GM12878 (cell line): ENCODE data around the gene WDR13. TPM values are rescaled to one million over a fixed set of nuclear protein-coding genes. Genes with fewer than 3 reads are reported as not detected.
A peak's percentile ranks its signal among the peaks of the same experiment; 100 is the strongest.

Source experiments
- ATAC-seq: fragments of 200-7000 bp; cut with Tn5 transposase; 3 replicates; pipeline ENCODE4 v1.9.1; 2020; ENCODE audit warnings: mild to moderate bottlenecking, moderate library complexity
- BruUV-seq: library from RNA; stranded (reverse); fragments of 400-500 nt; replicated peaks from 2 replicates; lab custom pipeline; 2021; lab: Mats Ljungman, UMichigan
- CTCF ChIA-PET: fragments of 300-600 bp; sonication (Branson Sonifier 250); formaldehyde crosslinking; extraction: SDS; loops from one replicate; lab custom pipeline; 2021; ENCODE audit warnings: inconsistent platforms; lab: Yijun Ruan, JAX
- POLR2A ChIA-PET: fragments of 350-600 bp; formaldehyde crosslinking; extraction: SDS; loops from one replicate; lab custom pipeline; 2021; ENCODE audit warnings: inconsistent platforms; lab: Charles Lee
- RAD21 ChIA-PET: fragments of 300-600 bp; sonication (Branson Sonifier 250); formaldehyde crosslinking; loops from one replicate; lab custom pipeline; 2023; ENCODE audit warnings: antibody characterized with exemption; ENCODE audit not compliant: unreplicated experiment; lab: Charles Lee
- SMC1A ChIA-PET: fragments of 300-600 bp; sonication (Branson Sonifier 250); formaldehyde crosslinking; loops from one replicate; lab custom pipeline; 2023; ENCODE audit not compliant: unreplicated experiment, uncharacterized antibody; lab: Charles Lee
- DNase-seq: peaks from one replicate; pipeline ENCODE4 v3.0.0-alpha.2; 2011; ENCODE audit warnings: low read depth, low spot score
- FAIRE-seq: peaks from 3 replicates; lab custom pipeline; 2011; peaks lifted over from hg19 to GRCh38; lab: Jason Lieb, UNC
- H2AFZ ChIP-seq: 2 replicates; pipeline ENCODE4 v1.6.0; 2011; ENCODE audit warnings: low read depth, low read length, control low read depth; ENCODE audit not compliant: control insufficient read depth
- H3K27ac ChIP-seq: 2 replicates; pipeline ENCODE4 v1.5.1; 2011; ENCODE audit warnings: control low read depth; ENCODE audit not compliant: control insufficient read depth, insufficient read depth
- H3K27me3 ChIP-seq, 2 experiments: replicated peaks in 1 of 2; 2 replicates each; pipeline versions ENCODE4 v1.6.0 to v1.6.1; 2011; ENCODE audit warnings: low read length in 1 of 2; ENCODE audit not compliant: control insufficient read depth in 2 of 2, insufficient read depth in 2 of 2
- H3K36me3 ChIP-seq, 2 experiments: 2 replicates each; pipeline ENCODE4 v1.5.1; 2011; ENCODE audit warnings: low read length in 1 of 2; ENCODE audit not compliant: control insufficient read depth in 2 of 2, insufficient read depth in 2 of 2
- H3K4me1 ChIP-seq: 2 replicates; pipeline ENCODE4 v1.6.1; 2011; ENCODE audit warnings: mild to moderate bottlenecking, low read length, moderate library complexity, mixed read lengths; ENCODE audit not compliant: control insufficient read depth, insufficient read depth
- H3K4me2 ChIP-seq: 2 replicates; pipeline ENCODE4 v1.6.0; 2011; ENCODE audit warnings: control low read depth; ENCODE audit not compliant: control insufficient read depth, insufficient read depth
- H3K4me3 ChIP-seq: fragments of 200-600 bp; sonication (generic); 2 replicates; pipeline ENCODE4 v1.5.1; 2016
- H3K79me2 ChIP-seq: 2 replicates; pipeline ENCODE4 v1.6.0; 2011; ENCODE audit warnings: low read length; ENCODE audit not compliant: control insufficient read depth, insufficient read depth
- H3K9ac ChIP-seq: 2 replicates; pipeline ENCODE4 v1.8.0; 2011; ENCODE audit warnings: low read length, control low read depth, mixed read lengths; ENCODE audit not compliant: control insufficient read depth, insufficient read depth
- H3K9me3 ChIP-seq: replicated peaks from 3 replicates; pipeline ENCODE4 v1.5.1; 2011; ENCODE audit warnings: mild to moderate bottlenecking, low read length; ENCODE audit not compliant: control insufficient read depth, insufficient read depth
- H4K20me1 ChIP-seq: 2 replicates; pipeline ENCODE4 v1.6.0; 2011; ENCODE audit not compliant: control insufficient read depth, insufficient read depth
- ATF7 ChIP-seq: fragments of 450-650 bp; IDR thresholded peaks from 2 replicates; pipeline ENCODE4 v1.6.1; 2016; ENCODE audit warnings: low read depth, mild to moderate bottlenecking
- CEBPB ChIP-seq, 2 experiments: fragments of 150-350 bp in 1 of 2; IDR thresholded peaks; 2 replicates each; pipeline ENCODE4 v1.6.1; 2012 to 2014; ENCODE audit warnings: low read depth in 2 of 2, low read length in 2 of 2, borderline replicate concordance in 1 of 2, inconsistent platforms in 1 of 2
- EP300 ChIP-seq, 2 experiments: fragments of 150-350 bp in 1 of 2; IDR thresholded peaks; 2 replicates each; pipeline ENCODE4 v1.6.1; 2011 to 2012; ENCODE audit warnings: low read depth in 2 of 2, low read length in 2 of 2, borderline replicate concordance in 1 of 2, improper control_type of control experiment in 1 of 2, inconsistent platforms in 1 of 2; ENCODE audit not compliant: control insufficient read depth in 1 of 2
- IKZF1 ChIP-seq: fragments of 450-650 bp; conservative IDR thresholded peaks from 2 replicates; pipeline ENCODE4 v1.6.1; 2017; ENCODE audit warnings: antibody characterized with exemption, mild to moderate bottlenecking
- MYC ChIP-seq: IDR thresholded peaks from 2 replicates; pipeline ENCODE4 v1.6.1; 2011; ENCODE audit warnings: mild to moderate bottlenecking, low read length, moderate library complexity, inconsistent platforms; ENCODE audit not compliant: insufficient read depth, insufficient replicate concordance, insufficient read length, severe bottlenecking
- NR2C1 ChIP-seq: fragments of 450-650 bp; IDR thresholded peaks from 2 replicates; pipeline ENCODE4 v1.6.1; 2017; ENCODE audit warnings: antibody characterized with exemption, mild to moderate bottlenecking, moderate library complexity
- NR2C2 ChIP-seq: IDR thresholded peaks from 2 replicates; pipeline ENCODE4 v1.6.1; 2011; ENCODE audit warnings: borderline replicate concordance, low read depth; ENCODE audit not compliant: control insufficient read depth, insufficient read length
- RELA ChIP-seq: fragments of 450-650 bp; IDR thresholded peaks from 2 replicates; pipeline ENCODE4 v1.8.0; 2014; ENCODE audit warnings: borderline replicate concordance; ENCODE audit not compliant: partially characterized antibody
- RUNX3 ChIP-seq: IDR thresholded peaks from 2 replicates; pipeline ENCODE4 v1.6.1; 2012; ENCODE audit warnings: low read length, inconsistent platforms
- SRF ChIP-seq, 2 experiments: IDR thresholded peaks; 2 replicates each; pipeline ENCODE4 v1.6.1; 2011; ENCODE audit warnings: low read depth in 2 of 2, low read length in 2 of 2, mild to moderate bottlenecking in 1 of 2, moderate library complexity in 1 of 2
- TARDBP ChIP-seq: IDR thresholded peaks from 2 replicates; pipeline ENCODE4 v1.6.1; 2016; ENCODE audit warnings: borderline replicate concordance
- WRNIP1 ChIP-seq: IDR thresholded peaks from 2 replicates; pipeline ENCODE4 v1.6.1; 2011; ENCODE audit warnings: low read depth, low read length, improper control_type of control experiment, borderline replicate concordance
- WGBS: methylation state at CpG from one replicate; pipeline ENCODE4 v1.1.6; 2016; ENCODE audit warnings: low lambda C conversion rate; ENCODE audit not compliant: insufficient replicate concordance, insufficient coverage; ENCODE audit errors: missing lambda C conversion rate; 5-methylcytosine and 5-hydroxymethylcytosine counted together
- in situ Hi-C: fragments of 300-500 bp; cut with MboI; formaldehyde crosslinking; loops from 9 replicates; pipeline ENCODE4 v1.14.3; 2018; ENCODE audit warnings: mixed read lengths
- intact Hi-C: fragments of 100-400 bp; cut with micrococcal nuclease; formaldehyde crosslinking; loops from one replicate; pipeline ENCODE4 v1.14.2; 2022; ENCODE audit not compliant: unreplicated experiment
- polyA plus RNA-seq, 11 experiments: library from polyadenylated mRNA; depleted of rRNA in 4 of 11; unstranded in 6 of 11; stranded (reverse) in 5 of 11; fragments of >200 nt; fragmentation: Nextera tagmentation in 4 of 11; fragmentation: Illumina TruSeq in 1 of 11; extraction: Ambion mirVana in 4 of 11; extraction: Trizol in 1 of 11; gene quantifications; 1 replicate in 1 of 11; 2 replicates in 10 of 11; pipeline versions ENCODE4 v1.2.1 to v1.2.3, GENCODE V29; 2011 to 2016; ENCODE audit warnings: inconsistent platforms in 2 of 11, missing spikeins in 2 of 11, low read depth in 1 of 11
- total RNA-seq, 4 experiments: library from RNA; depleted of rRNA in 3 of 4; stranded (reverse); fragments of >200 nt in 3 of 4; fragmentation: Illumina TruSeq in 1 of 4; extraction: Trizol in 1 of 4; gene quantifications; 2 replicates each; pipeline versions ENCODE4 v1.2.1 to v1.2.3, GENCODE V29; 2013 to 2021
- TF ChIP-seq, protein P1 (sequence below): IDR thresholded peaks from 2 replicates; pipeline ENCODE4 v1.6.1; 2011; ENCODE audit warnings: mild to moderate bottlenecking, low read depth, low read length, moderate library complexity; ENCODE audit not compliant: insufficient replicate concordance
- TF ChIP-seq, protein P2 (sequence below): IDR thresholded peaks from 2 replicates; pipeline ENCODE4 v1.6.1; 2011; ENCODE audit warnings: low read depth, low read length, improper control_type of control experiment, borderline replicate concordance
- TF ChIP-seq, protein P3 (sequence below): fragments of 450-650 bp; formaldehyde crosslinking; IDR thresholded peaks from 2 replicates; pipeline ENCODE4 v1.4.0; 2022; ENCODE audit warnings: mild to moderate bottlenecking, moderate library complexity
- TF ChIP-seq, protein P4 (sequence below): fragments of 450-650 bp; IDR thresholded peaks from 2 replicates; pipeline ENCODE4 v1.6.1; 2017; ENCODE audit warnings: mild to moderate bottlenecking

The WDR13 gene
- total and polyA plus RNA-seq, 10 of the 15 experiments (the other 5 are each of a cell fraction or from before 2014, with no cell fraction given), result 6.9 to 62.7 (median 28.9) TPM

DNA sequence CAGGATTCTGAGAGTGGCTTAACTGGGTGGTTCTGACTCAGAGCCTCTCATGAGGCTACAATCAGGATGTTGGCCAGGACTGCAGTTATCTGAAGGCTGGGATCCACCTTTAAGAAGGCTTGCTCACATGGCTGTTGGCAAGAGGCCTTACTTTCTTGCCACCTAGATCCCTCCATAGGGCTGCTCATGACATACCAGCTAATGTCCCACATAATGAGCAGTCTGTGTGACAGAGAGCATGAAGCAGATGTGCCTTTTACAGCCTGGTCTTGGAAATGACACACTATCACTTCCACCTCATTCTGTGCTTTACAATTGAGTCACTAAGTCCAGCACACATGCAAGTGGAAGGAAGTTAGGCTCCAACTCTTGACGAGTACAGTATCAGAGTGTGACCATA lies 27.3 kb upstream of the WDR13 start:
- POLR2A ChIA-PET, result no interaction called here
- Histone ChIP-seq H3K9me3 (no peaks in the 10 kb centered on the region; the same call in 2 of the 3 replicates), H4K20me1 (no peaks in the 10 kb centered on the region), H3K36me3 (no peaks in the 10 kb centered on the region), H3K4me3 (no peak overlapping the region), H3K4me1 (peaks cover 5% of the 10 kb centered on the region), H3K9ac (no peak overlapping the region), H3K27ac (peak overlapping the region; percentile 54), H3K4me2 (0 out of 2 replicates have a peak overlapping the region, but pooled peaks have one; percentile 26), H3K27me3 (no peaks in the 10 kb centered on the region), H3K79me2 (peaks cover 3% of the 10 kb centered on the region), H2AFZ (peak overlapping the region; percentile 28)
- peak; percentile 64 for ATAC-seq
- CTCF ChIA-PET, result interaction anchor here (1.7 kb wide), 1 partner anchor 30 kb away, joined by 7 read pairs; the partner anchor contains the start of gene TBC1D25
- FAIRE-seq, result peak; percentile 49
- DNase-seq, result peak; percentile 52
- WGBS, result 0% methylated on average over 1 of the region's 1 CpG
- RAD21 ChIA-PET, result interaction anchor here (2.6 kb wide), 1 partner anchor 30 kb away, joined by 9 read pairs; the partner anchor contains the start of gene TBC1D25
- intact Hi-C loops, result no loop called here
- in situ Hi-C loops, result no loop called here
- BruUV-seq, result no TSS peak
- SMC1A ChIA-PET, result no interaction called here
- TF ChIP-seq, protein P1, sequence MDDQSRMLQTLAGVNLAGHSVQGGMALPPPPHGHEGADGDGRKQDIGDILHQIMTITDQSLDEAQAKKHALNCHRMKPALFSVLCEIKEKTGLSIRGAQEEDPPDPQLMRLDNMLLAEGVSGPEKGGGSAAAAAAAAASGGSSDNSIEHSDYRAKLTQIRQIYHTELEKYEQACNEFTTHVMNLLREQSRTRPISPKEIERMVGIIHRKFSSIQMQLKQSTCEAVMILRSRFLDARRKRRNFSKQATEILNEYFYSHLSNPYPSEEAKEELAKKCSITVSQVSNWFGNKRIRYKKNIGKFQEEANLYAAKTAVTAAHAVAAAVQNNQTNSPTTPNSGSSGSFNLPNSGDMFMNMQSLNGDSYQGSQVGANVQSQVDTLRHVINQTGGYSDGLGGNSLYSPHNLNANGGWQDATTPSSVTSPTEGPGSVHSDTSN, result no peak
- TF ChIP-seq TARDBP, result no peak
- no peak for TF ChIP-seq NR2C2
- TF ChIP-seq ATF7, result no peak
- 0 out of 4 replicates have a peak, but pooled peaks of 1 of the 2 experiments have one; percentile 17 for TF ChIP-seq EP300 (IDR thresholded peaks at IDR 0.05; ENCODE audit: borderline replicate concordance in 1 of 2, control insufficient read depth in 1 of 2, low read depth in 2 of 2, low read length in 2 of 2)
- TF ChIP-seq RELA, result no peak
- peak; percentile 41; the same call in 1 of the 2 replicates for TF ChIP-seq IKZF1
- TF ChIP-seq, protein P2, sequence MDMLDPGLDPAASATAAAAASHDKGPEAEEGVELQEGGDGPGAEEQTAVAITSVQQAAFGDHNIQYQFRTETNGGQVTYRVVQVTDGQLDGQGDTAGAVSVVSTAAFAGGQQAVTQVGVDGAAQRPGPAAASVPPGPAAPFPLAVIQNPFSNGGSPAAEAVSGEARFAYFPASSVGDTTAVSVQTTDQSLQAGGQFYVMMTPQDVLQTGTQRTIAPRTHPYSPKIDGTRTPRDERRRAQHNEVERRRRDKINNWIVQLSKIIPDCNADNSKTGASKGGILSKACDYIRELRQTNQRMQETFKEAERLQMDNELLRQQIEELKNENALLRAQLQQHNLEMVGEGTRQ, result no peak
- TF ChIP-seq, protein P3, sequence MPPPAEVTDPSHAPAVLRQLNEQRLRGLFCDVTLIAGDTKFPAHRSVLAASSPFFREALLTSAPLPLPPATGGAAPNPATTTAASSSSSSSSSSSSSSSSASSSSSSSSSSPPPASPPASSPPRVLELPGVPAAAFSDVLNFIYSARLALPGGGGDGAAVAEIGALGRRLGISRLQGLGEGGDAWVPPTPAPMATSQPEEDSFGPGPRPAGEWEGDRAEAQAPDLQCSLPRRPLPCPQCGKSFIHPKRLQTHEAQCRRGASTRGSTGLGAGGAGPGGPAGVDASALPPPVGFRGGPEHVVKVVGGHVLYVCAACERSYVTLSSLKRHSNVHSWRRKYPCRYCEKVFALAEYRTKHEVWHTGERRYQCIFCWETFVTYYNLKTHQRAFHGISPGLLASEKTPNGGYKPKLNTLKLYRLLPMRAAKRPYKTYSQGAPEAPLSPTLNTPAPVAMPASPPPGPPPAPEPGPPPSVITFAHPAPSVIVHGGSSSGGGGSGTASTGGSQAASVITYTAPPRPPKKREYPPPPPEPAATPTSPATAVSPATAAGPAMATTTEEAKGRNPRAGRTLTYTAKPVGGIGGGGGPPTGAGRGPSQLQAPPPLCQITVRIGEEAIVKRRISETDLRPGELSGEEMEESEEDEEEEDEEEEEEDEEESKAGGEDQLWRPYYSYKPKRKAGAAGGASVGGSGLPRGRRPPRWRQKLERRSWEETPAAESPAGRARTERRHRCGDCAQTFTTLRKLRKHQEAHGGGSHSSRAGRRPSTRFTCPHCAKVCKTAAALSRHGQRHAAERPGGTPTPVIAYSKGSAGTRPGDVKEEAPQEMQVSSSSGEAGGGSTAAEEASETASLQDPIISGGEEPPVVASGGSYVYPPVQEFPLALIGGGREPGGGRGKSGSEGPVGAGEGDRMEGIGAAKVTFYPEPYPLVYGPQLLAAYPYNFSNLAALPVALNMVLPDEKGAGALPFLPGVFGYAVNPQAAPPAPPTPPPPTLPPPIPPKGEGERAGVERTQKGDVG (CRISPR knock-in tag), result no peak
- TF ChIP-seq, protein P4, sequence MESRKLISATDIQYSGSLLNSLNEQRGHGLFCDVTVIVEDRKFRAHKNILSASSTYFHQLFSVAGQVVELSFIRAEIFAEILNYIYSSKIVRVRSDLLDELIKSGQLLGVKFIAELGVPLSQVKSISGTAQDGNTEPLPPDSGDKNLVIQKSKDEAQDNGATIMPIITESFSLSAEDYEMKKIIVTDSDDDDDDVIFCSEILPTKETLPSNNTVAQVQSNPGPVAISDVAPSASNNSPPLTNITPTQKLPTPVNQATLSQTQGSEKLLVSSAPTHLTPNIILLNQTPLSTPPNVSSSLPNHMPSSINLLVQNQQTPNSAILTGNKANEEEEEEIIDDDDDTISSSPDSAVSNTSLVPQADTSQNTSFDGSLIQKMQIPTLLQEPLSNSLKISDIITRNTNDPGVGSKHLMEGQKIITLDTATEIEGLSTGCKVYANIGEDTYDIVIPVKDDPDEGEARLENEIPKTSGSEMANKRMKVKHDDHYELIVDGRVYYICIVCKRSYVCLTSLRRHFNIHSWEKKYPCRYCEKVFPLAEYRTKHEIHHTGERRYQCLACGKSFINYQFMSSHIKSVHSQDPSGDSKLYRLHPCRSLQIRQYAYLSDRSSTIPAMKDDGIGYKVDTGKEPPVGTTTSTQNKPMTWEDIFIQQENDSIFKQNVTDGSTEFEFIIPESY, result no peak
- TF ChIP-seq WRNIP1, result no peak
- TF ChIP-seq CEBPB (IDR thresholded peaks at IDR 0.05; ENCODE audit: borderline replicate concordance in 1 of 2, low read depth in 2 of 2, low read length in 2 of 2), result no peak
- no peak for TF ChIP-seq MYC
- TF ChIP-seq RUNX3, result peak; percentile 39
- no peak for TF ChIP-seq NR2C1
- 0 out of 4 replicates have a peak, but pooled peaks of 1 of the 2 experiments have one; percentile 41 for TF ChIP-seq SRF (IDR thresholded peaks at IDR 0.05; ENCODE audit: low read depth in 2 of 2, low read length in 2 of 2)
